Measurements from ENCODE around the gene SPOCK1.

Gene SPOCK1

DNA sequence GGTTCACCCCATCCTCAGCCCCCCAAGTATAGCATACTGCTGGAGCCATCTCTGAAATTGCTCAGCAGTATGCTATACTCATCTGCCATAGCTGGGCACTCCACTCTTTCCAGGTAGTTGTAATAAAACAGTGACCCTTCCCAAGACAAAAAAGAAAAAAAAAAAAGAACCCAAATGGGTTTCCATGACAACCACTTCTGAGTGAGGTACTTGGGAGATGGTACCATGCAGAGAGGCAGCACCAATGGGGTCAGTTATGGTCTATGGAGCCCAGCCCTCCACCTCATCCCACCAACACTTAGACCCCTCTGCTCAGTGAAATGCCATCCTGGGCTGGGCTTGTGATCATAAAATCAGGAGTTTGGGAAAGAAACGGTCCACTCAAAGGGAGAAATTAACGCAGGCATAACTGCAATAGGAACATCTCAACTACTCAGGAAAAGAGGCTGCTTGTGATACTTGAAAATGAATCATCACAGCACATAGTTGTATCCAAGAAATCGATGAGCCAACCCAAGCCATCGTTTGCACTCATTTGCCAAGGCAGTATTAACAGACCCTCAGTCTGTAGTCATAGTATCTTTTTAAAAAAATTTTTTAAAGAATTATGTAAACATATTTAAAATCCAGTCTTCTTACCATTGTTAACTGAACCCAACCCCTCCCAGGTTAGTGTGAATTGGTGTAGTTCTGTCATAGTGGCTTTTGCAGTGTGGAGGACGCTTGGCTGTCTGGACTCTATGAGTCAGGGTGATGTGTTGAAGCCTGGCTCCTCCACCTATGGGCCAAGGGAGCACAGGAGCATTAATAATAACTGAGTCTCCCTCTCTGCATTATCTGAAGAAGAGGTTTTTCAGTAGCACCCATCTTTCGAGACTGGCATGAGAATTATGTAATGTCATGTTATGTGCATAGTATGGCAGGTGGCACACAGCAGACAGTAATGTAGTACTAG lies 402.7 kb downstream of the SPOCK1 start:
- H3K27me3 Mint-ChIP-seq (ENCODE audit: low read depth), result peaks cover 10% of the 10 kb centered on the region
- no peaks in the 10 kb centered on the region for H3K9me3 Mint-ChIP-seq
- no peak overlapping the region for H3K27ac Mint-ChIP-seq
- no peak overlapping the region for H3K4me3 Mint-ChIP-seq
- no peaks in the 10 kb centered on the region for H3K36me3 Mint-ChIP-seq (ENCODE audit: low read depth)
- TF ChIP-seq, protein P1, sequence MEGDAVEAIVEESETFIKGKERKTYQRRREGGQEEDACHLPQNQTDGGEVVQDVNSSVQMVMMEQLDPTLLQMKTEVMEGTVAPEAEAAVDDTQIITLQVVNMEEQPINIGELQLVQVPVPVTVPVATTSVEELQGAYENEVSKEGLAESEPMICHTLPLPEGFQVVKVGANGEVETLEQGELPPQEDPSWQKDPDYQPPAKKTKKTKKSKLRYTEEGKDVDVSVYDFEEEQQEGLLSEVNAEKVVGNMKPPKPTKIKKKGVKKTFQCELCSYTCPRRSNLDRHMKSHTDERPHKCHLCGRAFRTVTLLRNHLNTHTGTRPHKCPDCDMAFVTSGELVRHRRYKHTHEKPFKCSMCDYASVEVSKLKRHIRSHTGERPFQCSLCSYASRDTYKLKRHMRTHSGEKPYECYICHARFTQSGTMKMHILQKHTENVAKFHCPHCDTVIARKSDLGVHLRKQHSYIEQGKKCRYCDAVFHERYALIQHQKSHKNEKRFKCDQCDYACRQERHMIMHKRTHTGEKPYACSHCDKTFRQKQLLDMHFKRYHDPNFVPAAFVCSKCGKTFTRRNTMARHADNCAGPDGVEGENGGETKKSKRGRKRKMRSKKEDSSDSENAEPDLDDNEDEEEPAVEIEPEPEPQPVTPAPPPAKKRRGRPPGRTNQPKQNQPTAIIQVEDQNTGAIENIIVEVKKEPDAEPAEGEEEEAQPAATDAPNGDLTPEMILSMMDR (IDR thresholded peaks at IDR 0.05; ENCODE audit: unreplicated experiment in 3 of 3), result no peak
- H3K4me1 Mint-ChIP-seq, result peaks cover 32% of the 10 kb centered on the region

DNA sequence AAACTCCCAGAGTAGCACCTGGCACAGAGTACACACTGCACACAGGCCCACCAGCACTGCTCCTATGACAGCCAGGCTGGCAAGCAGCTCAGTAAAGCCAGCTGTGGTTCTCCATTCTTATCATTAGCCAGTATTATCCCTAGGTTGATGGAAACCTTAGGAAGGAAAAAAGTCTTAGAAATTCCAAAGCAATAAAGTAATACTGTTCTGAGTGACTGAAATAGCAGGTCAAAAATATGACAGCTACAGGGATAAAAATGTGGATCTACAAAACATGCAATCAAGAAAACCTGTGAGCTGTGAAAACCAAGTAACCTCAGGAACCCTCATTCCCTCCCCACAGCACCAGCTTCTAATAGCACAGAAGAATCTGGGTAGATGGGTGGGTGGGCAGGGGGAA lies 403.5 kb downstream of the SPOCK1 start:
- peaks cover 10% of the 10 kb centered on the region for H3K27me3 Mint-ChIP-seq (ENCODE audit: low read depth)
- TF ChIP-seq, protein P1 (IDR thresholded peaks at IDR 0.05; ENCODE audit: unreplicated experiment in 3 of 3), result no peak
- no peaks in the 10 kb centered on the region for H3K36me3 Mint-ChIP-seq (ENCODE audit: low read depth)
- H3K4me1 Mint-ChIP-seq, result peaks cover 39% of the 10 kb centered on the region
- H3K4me3 Mint-ChIP-seq, result no peak overlapping the region
- H3K9me3 Mint-ChIP-seq, result no peaks in the 10 kb centered on the region
- no peak overlapping the region for H3K27ac Mint-ChIP-seq

DNA sequence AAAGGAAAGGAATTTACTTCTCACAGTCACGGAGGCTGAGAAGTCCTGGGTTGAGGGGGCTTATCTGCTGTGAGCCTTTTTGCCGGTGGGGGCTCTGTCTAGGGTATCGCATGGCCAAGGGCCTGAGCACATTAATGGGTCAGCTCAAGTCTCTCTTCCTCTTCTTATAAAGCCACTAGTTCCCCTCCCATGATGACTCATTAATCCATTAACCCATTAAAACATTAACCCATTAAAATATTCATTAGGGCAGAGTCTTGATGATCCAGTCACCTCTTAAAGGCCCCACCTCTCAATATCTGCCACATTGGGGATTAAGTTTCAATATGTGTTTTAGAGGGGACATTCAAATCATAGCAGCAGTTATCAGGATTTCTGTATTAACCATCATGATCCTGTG lies 406.3 kb downstream of the SPOCK1 start:
- Mint-ChIP-seq H3K27ac (peak overlapping the region in 2 of 3 experiments; percentile 49 to 93), H3K4me3 (no peak overlapping the region), H3K4me1 (peaks cover 50% of the 10 kb centered on the region), H3K27me3 (ENCODE audit: low read depth) (peaks cover 5% of the 10 kb centered on the region), H3K36me3 (ENCODE audit: low read depth) (no peaks in the 10 kb centered on the region), H3K9me3 (no peaks in the 10 kb centered on the region)
- TF ChIP-seq, protein P1 (IDR thresholded peaks at IDR 0.05; ENCODE audit: unreplicated experiment in 3 of 3), result no peak

DNA sequence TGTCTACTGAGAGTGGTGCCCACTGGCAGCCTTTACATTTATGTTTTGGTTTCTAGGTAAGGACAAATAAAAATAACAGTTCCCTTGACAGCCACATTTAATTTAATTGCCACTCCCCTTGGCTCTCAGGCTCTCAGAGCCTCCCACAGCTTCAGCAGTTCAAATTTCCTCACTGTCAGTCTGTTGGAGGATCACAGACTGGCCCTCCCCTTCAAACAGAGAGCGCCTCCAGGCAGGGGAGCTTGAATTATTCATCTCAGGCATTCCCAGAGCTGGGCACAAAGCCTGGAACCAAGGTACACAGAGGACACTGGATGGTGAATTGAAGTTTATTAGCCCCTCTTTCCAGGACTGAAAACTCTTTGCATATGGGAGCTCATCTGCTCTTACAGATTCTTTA lies 407.7 kb downstream of the SPOCK1 start:
- Mint-ChIP-seq H3K27ac (peak overlapping the region; percentile 88 to 93 (median 92)), H3K9me3 (no peaks in the 10 kb centered on the region), H3K27me3 (ENCODE audit: low read depth) (peaks cover 4% of the 10 kb centered on the region), H3K36me3 (ENCODE audit: low read depth) (no peaks in the 10 kb centered on the region), H3K4me1 (peaks cover 50% of the 10 kb centered on the region), H3K4me3 (no peak overlapping the region)
- TF ChIP-seq, protein P1 (IDR thresholded peaks at IDR 0.05; ENCODE audit: unreplicated experiment in 3 of 3), result no peak

DNA sequence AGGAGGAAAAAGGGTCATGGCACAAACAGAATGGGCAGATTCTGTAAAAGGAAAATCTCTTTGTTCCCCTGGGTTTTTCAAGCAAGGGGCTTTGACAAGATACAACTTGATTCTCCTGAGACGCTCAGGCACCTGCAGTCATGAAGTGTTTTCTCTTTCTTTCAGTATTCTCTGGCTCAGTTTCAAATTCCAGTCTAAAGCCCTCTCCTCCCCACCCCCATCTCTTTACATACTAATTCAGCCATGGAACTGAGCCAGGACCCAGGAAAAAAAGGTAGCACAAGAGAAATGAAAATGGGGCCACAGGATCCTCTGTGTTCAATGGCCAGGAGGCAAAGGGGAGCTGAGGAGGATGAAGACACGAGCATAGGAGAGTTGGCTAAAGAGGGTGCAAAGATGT lies 408.4 kb downstream of the SPOCK1 start:
- H3K4me3 Mint-ChIP-seq, result peak overlapping the region in 1 of 3 experiments; percentile 49

More for the DNA sequence above, 408.4 kb downstream of the SPOCK1 start:
- peaks cover 50% of the 10 kb centered on the region for H3K4me1 Mint-ChIP-seq
- H3K36me3 Mint-ChIP-seq (ENCODE audit: low read depth), result no peaks in the 10 kb centered on the region
- no peaks in the 10 kb centered on the region for H3K9me3 Mint-ChIP-seq
- TF ChIP-seq, protein P1 (IDR thresholded peaks at IDR 0.05; ENCODE audit: unreplicated experiment in 3 of 3), result no peak
- H3K27me3 Mint-ChIP-seq (ENCODE audit: low read depth), result peaks cover 9% of the 10 kb centered on the region
- peak overlapping the region; percentile 88 to 93 (median 92) for H3K27ac Mint-ChIP-seq
